WI38 (cell line): ENCODE data around the gene MCOLN3.

Experiments used
- H3K4me3 ChIP-seq: 2 replicates; pipeline ENCODE4 v1.5.1; 2011; ENCODE audit warnings: low read depth, mild to moderate bottlenecking, control low read depth, low read length
- TF ChIP-seq, protein P1 (sequence below): IDR thresholded peaks from 2 replicates; pipeline ENCODE4 v1.5.1; 2012; ENCODE audit warnings: low read depth, mild to moderate bottlenecking, control low read depth, low read length

The MCOLN3 gene

DNA sequence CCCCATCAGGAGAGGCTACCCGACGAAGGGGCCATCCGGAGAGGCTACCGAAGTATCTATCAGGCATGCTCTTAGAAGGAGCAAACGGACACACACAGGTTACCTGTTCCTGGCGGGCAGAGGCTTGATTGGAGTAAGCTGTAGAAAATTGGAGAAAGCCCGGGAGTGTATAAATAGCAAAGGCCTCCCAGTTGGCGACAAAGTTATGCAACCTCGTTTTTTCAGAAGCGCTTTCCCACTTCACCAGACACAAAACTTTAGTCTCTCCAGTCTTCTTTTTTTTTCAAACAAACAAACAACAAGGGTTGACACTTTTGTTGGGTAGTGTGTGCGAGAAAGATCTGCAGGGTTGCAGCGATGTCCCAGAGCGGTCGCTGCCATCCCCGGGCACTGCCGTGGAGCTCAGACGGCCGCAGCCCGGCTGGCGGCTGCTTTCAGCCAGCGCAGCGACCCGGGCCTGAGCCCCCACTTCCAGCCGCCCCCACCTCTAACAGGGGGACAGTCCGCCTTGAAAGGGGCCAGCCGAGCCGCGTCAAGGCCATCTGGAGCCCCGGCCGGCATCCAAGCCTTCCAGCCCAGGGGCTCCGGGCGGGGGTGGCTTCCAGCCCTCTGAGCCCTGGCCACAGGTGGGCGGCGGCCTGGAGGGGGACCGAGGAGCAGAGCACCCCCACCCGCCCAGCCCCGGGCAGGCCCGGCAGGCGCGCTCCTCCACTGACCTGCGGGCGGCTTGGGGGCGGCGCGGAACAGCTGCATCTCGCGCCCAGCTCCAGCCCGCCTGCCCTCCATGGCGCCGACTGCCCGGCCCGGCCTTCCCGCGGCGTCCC lies 616 bp downstream of the MCOLN3 start:
- no peak overlapping the region for H3K4me3 ChIP-seq
- TF ChIP-seq, protein P1, sequence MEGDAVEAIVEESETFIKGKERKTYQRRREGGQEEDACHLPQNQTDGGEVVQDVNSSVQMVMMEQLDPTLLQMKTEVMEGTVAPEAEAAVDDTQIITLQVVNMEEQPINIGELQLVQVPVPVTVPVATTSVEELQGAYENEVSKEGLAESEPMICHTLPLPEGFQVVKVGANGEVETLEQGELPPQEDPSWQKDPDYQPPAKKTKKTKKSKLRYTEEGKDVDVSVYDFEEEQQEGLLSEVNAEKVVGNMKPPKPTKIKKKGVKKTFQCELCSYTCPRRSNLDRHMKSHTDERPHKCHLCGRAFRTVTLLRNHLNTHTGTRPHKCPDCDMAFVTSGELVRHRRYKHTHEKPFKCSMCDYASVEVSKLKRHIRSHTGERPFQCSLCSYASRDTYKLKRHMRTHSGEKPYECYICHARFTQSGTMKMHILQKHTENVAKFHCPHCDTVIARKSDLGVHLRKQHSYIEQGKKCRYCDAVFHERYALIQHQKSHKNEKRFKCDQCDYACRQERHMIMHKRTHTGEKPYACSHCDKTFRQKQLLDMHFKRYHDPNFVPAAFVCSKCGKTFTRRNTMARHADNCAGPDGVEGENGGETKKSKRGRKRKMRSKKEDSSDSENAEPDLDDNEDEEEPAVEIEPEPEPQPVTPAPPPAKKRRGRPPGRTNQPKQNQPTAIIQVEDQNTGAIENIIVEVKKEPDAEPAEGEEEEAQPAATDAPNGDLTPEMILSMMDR, result no peak

DNA sequence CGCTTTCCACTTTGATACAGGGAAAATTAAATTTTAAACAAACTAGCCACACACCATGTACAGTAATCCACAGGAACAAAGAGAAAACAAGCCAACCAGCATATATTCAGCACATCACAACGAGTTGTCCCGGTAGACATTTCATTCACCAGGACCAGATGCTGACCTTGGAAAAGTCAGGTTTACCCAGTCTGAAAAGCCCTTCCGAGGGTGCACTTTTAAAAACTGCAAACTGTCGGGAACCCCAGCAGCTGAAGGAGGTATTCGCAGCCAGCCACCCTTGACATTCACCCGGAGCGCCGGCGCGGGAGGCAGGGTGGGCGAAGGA lies 1.2 kb downstream of the MCOLN3 start:
- no peak overlapping the region for H3K4me3 ChIP-seq
- TF ChIP-seq, protein P1, result no peak

DNA sequence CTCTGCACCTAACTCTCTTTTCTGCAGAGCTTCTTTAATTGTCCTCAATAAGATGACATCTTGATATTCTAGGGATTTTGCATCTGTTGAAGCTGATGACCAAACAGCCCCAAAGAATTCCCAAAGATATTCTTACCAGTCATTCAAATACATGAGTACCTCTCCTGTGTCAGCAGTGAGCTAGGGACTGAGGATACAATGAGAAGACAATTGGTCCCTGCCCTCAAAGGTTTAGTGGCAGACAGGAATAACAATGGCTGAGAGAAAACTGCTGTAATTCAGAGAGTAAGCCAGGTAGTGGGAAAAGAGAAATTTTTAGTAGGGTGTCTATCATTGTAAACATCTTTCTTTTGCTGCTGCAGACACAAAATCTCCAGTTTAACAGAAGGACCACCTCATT lies 5.9 kb downstream of the MCOLN3 start:
- TF ChIP-seq, protein P1, result no peak
- H3K4me3 ChIP-seq, result no peak overlapping the region

DNA sequence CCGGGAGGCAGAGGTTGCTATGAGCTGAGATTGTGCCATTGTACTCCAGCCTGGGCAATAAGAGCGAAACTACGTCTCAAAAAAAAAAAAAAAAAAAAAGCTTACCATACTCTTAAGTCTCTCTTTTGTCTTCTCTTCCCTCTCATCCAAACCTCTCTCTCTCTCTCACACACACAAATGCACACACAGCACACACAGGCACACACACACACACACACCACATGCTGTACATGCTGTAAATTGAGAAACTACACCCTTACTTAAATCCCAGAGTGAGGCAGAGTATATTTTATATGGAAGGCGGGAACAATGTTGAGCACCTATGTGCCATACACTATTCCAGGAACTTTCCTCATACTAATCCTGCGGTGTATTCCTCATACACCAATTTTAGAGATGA lies 6.5 kb downstream of the MCOLN3 start:
- H3K4me3 ChIP-seq, result no peak overlapping the region
- TF ChIP-seq, protein P1, result no peak

DNA sequence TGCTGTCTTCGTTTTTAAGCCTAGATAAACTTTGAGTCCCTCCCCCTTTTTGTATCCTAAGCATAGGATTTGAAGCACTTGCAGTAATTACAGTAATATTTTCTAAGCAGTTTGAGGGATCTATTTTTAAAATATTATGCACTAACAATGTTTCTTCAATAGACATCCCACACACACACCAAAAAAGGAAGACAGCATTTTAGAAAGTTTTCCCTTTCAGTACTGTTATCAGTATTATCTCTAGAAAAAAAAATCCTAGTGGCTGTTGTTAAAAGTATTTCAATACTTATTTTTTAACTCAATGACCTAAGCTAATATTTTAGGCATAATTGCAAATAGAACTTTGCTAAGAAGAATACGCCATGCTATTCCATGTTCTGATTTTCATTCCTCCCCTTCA lies 15.1 kb downstream of the MCOLN3 start:
- no peak overlapping the region for H3K4me3 ChIP-seq
- TF ChIP-seq, protein P1, result no peak

DNA sequence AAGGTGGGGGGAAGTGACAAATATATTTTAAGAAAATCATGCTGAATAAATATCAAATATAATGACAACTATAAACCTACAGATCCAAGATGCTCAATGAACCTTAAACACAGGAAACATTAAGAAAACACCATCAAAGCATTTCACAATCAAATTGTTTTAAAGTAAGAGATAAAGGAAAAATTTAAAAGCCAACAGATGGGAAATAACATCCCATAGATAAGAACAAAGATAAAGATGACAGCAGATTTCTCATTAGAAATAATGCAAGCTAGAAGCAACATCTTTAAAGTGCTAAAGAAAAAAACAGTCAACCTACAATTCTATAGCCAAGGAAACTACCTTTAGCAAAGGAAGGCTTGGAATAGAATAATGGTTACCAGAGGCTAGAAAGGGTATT lies 17.8 kb downstream of the MCOLN3 start:
- H3K4me3 ChIP-seq, result no peak overlapping the region

DNA sequence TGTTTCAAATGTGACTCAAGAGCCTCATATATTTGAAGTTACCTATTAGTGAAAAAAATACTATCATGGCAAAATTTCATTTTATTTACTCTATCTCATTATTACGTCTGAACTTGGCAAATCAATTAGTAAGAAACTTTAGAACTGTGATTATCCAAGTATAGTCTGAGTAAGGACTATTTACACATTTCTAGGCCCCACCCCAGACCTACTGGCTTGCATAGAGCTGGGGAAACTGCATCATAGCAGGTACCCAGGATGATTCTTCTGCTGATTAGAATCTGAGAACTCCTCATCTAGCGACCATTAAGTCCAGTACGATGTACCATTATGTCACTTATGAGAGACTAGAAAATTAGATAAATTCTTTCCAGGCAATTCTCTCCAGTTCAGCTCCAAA lies 20.1 kb downstream of the MCOLN3 start:
- TF ChIP-seq, protein P1, result no peak
- H3K4me3 ChIP-seq, result no peak overlapping the region

More for the DNA sequence above, 17.8 kb downstream of the MCOLN3 start:
- TF ChIP-seq, protein P1, result no peak
